Motor neuron (in vitro differentiated cells): ENCODE measurements around the gene TMPRSS9. TPM values are rescaled to one million over a fixed set of nuclear protein-coding genes. Genes with fewer than 3 reads are reported as not detected.

Experiments used
- ATAC-seq, 8 experiments: fragments of 200-7000 bp; cut with Tn5 transposase; replicated peaks in 6 of 8; 2 replicates each; pipeline ENCODE4 v1.8.0; 2021; ENCODE audit warnings: mild to moderate bottlenecking in 8 of 8, moderate library complexity in 8 of 8
- H3K27ac ChIP-seq, 2 donors: fragments of 250-450 bp; sonication (Bioruptor Pico); 2 replicates each; pipeline ENCODE4 v1.9.0; 2021; ENCODE audit warnings: antibody characterized with exemption in 2 of 2, mild to moderate bottlenecking in 2 of 2, moderate library complexity in 1 of 2
- H3K4me1 ChIP-seq, 2 donors: fragments of 250-450 bp; sonication (Bioruptor Pico); replicated peaks in 1 of 2; 2 replicates each; pipeline ENCODE4 v1.6.1; 2021; ENCODE audit warnings: antibody characterized with exemption in 2 of 2, mild to moderate bottlenecking in 2 of 2, moderate library complexity in 1 of 2
- H3K4me3 ChIP-seq, 5 donors: fragments of 250-450 bp; sonication (Bioruptor Pico); 2 replicates each; pipeline ENCODE4 v1.9.0; 2021; ENCODE audit warnings: antibody characterized with exemption in 5 of 5, mild to moderate bottlenecking in 5 of 5, moderate library complexity in 4 of 5
- WGBS, 10 experiments: fragments of 450-650 bp; shearing (Covaris generic); methylation state at CpG; one replicate each; pipeline ENCODE4 v1.0.0; 2022; 5-methylcytosine and 5-hydroxymethylcytosine counted together
- in situ Hi-C, 9 experiments: fragments of 400-800 bp; cut with MboI; loops; one replicate each; pipeline ENCODE4 v1.15.0; 2021; ENCODE audit warnings: low sequenced_read_pairs in 9 of 9, low pct_unique_long_range_greater_than_20kb in 2 of 9; ENCODE audit not compliant: unreplicated experiment in 9 of 9
- total RNA-seq, 8 experiments: library from RNA; unstranded; fragments of 300-600 nt; gene quantifications; 2 replicates each; pipeline versions ENCODE4 v1.2.3 to v1.2.4, GENCODE V29; 2022

Gene TMPRSS9
- total RNA-seq, 8 experiments from 2014 or later: 0.33 to 4.1 (median 0.56) TPM; not detected in 1

DNA sequence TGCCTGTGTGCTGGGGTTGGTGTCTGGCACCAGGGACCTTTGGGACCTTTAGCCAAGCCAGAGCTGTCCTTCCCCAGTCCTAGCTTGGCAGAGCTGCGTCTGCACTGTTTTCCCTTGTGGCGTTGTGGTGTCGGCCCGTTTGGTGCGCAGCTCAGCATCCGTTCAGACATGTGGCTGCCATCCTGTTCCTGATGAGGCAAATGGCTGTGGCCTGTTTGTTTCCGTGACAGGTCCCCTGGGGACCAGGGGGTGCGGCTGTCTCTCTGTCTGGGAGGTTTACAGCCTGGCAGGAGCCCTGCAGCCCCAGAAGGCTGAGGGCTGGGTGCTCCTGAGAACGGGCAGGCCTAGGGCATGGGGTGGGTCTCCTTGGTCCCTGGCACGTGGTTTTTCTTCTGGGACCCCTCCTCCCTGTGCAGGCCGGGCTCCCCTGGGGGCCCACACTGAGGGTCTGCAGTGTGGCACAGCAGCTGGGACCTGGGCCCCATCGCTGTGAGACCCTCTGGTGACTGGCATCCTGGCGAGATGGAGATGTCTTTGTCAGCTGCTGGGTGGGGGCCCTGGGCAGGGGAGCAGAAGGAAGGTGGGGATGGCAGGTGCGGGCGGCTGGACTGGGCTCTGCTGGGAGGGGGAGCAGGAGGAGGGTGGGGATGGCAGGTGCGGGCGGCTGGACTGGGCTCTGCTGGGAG lies 27.6 kb upstream of the TMPRSS9 start:
- Histone ChIP-seq H3K4me3 (no peak overlapping the region), H3K4me1 (peaks cover 39 to 44% of the 10 kb centered on the region in 2 donors), H3K27ac (peak overlapping the region in 1 of 2 donors; percentile 47)
- in situ Hi-C loops: no loop called here
- ATAC-seq: no peak
- 39 to 85% (median 80%) methylated on average over 1 to 5 of the region's 17 CpGs; no CpG with 5 or more reads in 7 of the 10 experiments for WGBS, 10 experiments

DNA sequence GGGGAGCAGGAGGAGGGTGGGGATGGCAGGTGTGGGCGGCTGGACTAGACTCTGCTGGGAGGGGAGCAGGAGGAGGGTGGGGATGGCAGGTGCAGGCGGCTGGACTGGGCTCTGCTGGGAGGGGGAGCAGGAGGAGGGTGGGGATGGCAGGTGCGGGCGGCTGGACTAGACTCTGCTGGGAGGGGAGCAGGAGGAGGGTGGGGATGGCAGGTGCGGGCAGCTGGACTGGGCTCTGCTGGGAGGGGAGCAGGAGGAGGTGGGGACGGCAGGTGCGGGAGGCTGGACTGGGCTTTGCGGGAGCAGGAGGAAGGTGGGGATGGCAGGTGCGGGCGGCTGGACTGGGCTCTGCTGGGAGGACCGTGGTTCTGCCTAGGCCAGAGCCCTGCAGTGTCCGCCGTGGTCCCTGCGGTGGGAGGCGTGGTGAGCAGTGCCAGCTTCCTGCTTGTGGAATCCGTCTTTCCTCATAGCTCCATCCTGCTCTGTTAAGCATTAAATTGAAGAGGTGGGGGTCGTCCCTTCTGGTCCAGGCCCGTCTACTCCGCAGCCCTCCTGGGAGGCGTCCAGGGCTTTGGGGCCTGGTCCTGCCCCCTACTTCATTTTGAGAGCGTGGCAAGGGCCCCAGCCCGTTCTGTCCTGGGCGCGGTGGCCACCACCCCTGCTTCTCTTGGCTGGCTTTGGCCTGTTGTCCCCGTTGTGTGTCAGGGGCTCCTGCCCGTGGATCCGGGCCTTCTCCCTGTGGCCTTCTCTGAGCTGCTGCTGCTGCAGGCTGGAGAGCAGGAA lies 26.8 kb upstream of the TMPRSS9 start:
- H3K4me1 ChIP-seq: peaks cover 46 to 48% of the 10 kb centered on the region in 2 donors
- WGBS, 10 experiments: 80 to 100% (median 93%) methylated on average over 1 to 3 of the region's 27 CpGs; no CpG with 5 or more reads in 6 of the 10 experiments
- H3K4me3 ChIP-seq: no peak overlapping the region
- H3K27ac ChIP-seq: no peak overlapping the region
- in situ Hi-C loops: no loop called here
- ATAC-seq: no peak

DNA sequence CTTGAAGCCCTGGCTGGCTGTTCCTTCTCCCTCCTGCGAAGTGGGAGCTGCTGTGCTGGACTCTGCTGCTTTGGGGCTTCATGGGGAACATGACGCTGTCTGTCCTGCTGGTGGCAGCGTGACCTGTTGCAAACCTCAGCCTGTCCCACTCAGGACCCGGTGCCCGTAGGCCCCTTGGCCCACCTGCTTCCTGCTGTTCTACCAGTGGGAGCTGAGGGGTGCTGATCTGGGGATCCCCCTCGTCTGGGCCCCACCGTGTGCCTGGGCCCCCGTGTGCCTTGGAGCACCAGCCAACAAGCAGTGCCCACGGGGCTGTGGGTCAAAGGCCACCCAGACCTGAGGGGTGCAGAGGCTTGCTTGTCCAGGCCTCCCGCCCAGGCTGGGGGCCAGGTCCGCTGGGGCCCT lies 26.3 kb upstream of the TMPRSS9 start:
- H3K4me1 ChIP-seq: peaks cover 48% of the 10 kb centered on the region in 2 donors
- no peak for ATAC-seq
- no peak overlapping the region for H3K4me3 ChIP-seq

DNA sequence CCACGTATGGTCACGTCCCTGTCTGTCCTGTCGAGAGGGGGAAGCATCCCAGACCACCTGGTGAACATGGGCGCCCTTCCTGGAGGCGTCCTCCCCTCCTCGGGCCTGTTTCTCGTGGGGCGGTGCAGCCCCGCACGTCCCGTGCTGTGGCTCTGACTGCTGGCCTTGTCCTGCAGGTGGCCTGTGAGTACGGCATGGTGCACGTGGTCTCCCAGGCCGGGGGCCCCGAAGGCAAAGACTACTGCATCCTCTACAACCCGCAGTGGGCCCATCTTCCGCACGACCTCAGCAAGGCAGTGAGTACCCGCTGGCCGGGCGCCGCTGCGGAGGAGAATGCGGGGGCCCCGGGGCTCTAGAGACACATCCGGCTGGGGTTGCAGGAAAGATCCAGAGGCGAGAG lies 25.6 kb upstream of the TMPRSS9 start:
- Histone ChIP-seq H3K27ac (no peak overlapping the region), H3K4me1 (peaks cover 45 to 48% of the 10 kb centered on the region in 2 donors), H3K4me3 (no peak overlapping the region)
- in situ Hi-C loops: no loop called here
- no peak for ATAC-seq
- WGBS, 10 experiments: 80 to 100% (median 95%) methylated on average over 1 to 5 of the region's 27 CpGs; no CpG with 5 or more reads in 5 of the 10 experiments

More for the DNA sequence above, 26.3 kb upstream of the TMPRSS9 start:
- H3K27ac ChIP-seq: no peak overlapping the region
- WGBS, 10 experiments: 70 to 80% methylated on average over 1 to 2 of the region's 11 CpGs; no CpG with 5 or more reads in 8 of the 10 experiments
- in situ Hi-C loops: no loop called here

DNA sequence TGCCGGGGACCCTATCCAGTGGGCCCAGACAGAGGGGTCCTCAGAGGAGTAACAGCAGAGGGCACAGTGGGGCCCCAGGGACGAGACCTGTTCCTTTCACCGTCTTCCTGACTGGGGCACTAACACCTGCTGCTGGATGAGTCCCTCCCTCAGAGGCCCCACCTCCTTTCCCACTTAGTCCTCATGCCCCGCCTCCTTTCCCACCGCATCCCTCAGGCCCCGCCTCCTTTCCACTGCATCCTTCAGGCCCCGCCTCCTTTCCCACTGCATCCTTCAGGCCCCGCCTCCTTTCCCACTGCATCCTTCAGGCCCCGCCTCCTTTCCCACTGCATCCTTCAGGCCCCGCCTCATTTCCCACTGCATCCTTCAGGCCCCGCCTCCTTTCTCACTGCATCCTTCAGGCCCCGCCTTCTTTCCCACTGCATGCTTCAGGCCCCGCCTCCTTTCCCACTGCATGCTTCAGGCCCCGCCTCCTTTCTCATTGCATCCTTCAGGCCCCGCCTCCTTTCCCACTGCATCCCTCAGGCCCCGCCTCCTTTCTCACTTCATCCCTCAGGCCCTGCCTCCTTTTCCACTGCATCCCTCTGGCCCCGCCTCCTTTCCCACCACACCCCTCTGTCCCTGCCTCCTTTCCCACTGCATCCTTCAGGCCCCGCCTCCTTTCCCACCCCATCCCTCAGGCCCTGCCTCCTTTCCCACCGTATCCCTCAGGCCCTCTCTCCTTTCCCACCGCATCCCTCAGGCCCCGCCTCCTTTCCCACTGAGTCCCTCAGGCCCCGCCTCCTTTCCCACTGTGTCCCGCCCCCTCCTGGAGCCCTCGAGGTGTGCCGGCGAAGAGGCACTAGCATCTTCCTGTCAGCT lies 24.8 kb upstream of the TMPRSS9 start:
- Histone ChIP-seq H3K4me1 (peaks cover 38 to 43% of the 10 kb centered on the region in 2 donors), H3K27ac (no peak overlapping the region), H3K4me3 (no peak overlapping the region)
- no peak for ATAC-seq
- in situ Hi-C loops: no loop called here
- WGBS, 10 experiments: 100% methylated on average over 1 to 3 of the region's 26 CpGs; no CpG with 5 or more reads in 7 of the 10 experiments

DNA sequence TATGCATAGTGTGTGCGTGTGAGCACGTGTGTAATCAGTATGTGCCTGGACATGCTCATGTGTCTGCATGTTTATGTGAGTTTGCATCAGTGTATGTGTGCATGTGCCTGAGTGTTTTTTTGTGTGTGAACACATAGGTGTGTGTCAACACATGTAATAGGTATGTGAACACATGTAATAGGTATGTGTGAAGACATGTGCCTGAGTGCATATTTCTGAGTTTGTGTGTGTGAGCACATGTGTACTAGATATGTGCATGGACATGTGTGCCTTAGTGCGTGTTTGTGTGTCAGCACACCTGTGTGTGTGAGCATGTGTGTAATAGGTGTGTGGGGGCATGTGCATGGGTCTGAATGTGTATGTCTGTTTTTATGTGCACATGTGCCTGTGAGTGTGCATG lies 24.2 kb upstream of the TMPRSS9 start:
- no peak for ATAC-seq
- Histone ChIP-seq H3K4me1 (peaks cover 31 to 36% of the 10 kb centered on the region in 2 donors), H3K4me3 (no peak overlapping the region), H3K27ac (no peak overlapping the region)
- in situ Hi-C loops: no loop called here
- WGBS, 10 experiments: 80 to 86% (median 86%) methylated on average over 1 of the region's 3 CpGs; no CpG with 5 or more reads in 7 of the 10 experiments

DNA sequence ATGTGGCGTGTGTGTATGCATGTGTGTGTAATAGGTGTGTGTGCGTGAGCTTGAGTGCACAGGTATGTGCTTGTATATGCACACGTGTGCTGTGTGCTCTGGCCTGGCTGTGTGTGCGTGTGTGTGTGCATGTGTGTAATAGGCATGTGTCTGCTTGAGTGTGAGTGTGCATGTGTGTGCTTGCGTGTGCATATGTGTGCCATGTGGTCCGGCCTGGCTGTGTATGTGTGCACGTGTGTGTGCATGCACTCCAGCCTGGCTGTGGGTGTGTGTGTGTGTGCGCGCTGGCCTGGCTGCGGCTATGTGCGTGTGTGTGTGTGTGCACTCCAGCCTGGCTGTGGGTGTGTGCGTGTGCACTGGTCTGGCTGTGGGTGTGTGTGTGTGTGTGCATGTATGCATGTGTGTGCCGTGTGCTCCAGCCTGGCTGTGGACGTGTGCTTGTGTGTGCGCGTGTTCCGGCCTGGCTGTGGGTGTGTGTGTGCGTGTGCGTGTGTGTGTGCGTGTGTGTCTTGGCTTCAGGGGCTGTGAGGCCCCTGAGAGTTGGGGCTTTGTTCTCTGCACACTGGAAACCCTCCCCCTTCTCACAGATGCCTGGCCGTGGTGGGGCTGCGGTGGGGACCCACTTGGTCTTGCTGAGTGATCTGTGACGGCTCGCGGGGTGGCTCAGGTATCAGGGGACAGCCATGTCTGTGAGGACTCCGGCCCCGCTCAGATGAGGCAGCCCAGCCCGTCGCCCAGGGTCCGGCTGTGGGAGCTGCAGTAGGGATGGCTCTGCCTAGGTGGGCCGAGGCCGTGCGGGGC lies 23.3 kb upstream of the TMPRSS9 start:
- peak overlapping the region; percentile 71 to 91 for H3K27ac ChIP-seq

DNA sequence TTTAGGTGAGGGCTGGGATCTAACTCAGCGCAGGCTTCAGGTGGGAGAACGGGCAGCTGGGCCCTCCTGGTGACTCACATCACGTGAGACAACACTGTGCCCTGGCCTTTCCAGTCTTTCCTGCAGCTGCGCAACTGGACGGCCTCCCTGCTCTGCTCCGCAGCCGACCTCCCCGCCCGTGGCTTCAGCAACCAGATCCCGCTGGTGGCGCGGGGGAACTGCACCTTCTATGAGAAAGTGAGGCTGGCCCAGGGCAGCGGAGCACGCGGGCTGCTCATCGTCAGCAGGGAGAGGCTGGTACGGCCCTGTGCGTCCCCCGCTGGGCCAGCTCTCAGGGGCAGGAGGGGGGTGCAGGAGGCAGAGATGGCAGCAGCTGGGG lies 22.7 kb upstream of the TMPRSS9 start:
- peak in 7 of 8 experiments; percentile 78 to 91 (median 90) for ATAC-seq
- Histone ChIP-seq H3K4me3 (no peak overlapping the region), H3K4me1 (peaks cover 21 to 24% of the 10 kb centered on the region in 2 donors), H3K27ac (peak overlapping the region; percentile 71 to 91)
- in situ Hi-C loops: no loop called here
- 100% methylated on average over 4 of the region's 19 CpGs; no CpG with 5 or more reads in 9 of the 10 experiments for WGBS, 10 experiments

More for the DNA sequence above, 23.3 kb upstream of the TMPRSS9 start:
- WGBS, 10 experiments: 84 to 100% (median 89%) methylated on average over 2 to 14 of the region's 33 CpGs; no CpG with 5 or more reads in 4 of the 10 experiments
- in situ Hi-C loops: no loop called here
- Histone ChIP-seq H3K4me3 (no peak overlapping the region), H3K4me1 (peaks cover 27% of the 10 kb centered on the region in 2 donors)
- no peak for ATAC-seq

DNA sequence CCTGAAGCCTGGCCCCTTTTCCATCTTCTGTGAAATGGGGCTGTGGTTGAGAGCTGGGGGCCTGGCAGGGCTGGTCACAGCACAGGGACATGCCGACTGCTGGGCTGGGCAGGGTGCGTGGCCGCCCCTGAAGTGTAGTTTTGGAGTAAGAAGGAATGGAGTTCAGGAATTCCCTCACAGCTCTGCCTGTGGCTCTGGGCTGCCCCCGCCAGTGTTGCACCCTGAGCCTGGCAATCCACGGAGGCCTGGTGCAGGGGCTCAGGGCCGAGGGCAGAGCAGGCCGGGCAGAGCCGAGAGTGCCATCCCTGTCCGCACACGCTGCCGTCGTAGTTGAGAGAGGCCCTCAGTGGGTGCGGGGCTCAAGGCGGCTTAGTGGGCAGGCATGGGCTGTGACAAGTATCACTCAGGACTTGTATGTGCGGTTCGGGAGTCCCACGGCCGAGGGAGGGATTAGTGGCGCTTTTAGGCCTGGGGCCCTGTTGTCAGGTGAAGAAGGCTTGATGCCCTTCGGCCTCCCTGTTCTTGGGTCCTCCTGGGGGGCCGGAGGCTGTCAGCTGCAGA lies 21.9 kb upstream of the TMPRSS9 start:
- ATAC-seq: no peak
- no peak overlapping the region for H3K4me3 ChIP-seq
- peaks cover 18 to 20% of the 10 kb centered on the region in 2 donors for H3K4me1 ChIP-seq
- 90 to 100% (median 97%) methylated on average over 1 to 7 of the region's 21 CpGs; no CpG with 5 or more reads in 7 of the 10 experiments for WGBS, 10 experiments
- H3K27ac ChIP-seq: peak overlapping the region; percentile 71 to 91
- in situ Hi-C loops: no loop called here

DNA sequence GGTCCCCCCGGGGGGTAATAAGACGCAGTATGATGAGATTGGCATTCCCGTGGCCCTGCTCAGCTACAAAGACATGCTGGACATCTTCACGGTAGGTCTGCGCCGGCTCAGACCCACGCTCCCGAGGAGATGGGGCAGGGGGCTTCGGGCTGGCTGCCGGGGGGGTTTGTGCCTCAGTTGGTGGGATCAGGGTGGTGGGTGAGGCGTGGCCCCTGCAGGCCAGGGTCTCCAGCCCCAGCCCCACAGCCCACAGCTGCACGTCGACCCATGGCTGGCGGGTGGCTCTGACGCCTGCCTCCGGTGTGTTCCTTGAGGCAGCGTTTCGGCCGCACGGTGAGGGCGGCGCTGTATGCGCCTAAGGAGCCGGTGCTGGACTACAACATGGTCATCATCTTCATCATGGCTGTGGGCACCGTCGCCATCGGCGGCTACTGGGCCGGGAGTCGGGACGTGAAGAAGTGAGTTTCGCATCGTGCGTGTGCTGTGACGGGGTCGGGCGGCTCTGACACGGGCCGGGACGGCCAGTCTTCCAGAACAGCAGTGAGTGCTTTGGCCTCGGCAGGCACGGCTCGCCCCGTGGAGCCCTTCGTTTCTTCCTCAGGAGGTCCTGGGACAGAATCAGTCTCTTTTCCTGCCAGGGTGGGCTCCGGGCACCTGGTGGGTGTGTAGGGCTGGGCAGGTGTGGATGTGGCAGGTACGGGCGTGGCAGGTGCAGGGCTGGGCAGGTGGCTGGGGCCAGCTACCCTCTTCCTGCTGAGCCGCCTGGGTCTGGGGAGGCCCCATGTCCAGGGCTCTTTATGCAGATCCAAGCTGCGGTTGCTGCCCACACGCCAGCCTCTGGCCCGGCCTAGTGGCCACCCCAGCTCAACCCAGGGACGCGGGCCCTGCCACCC lies 21.1 kb upstream of the TMPRSS9 start:
- in situ Hi-C loops: no loop called here
- no peak for ATAC-seq
- Histone ChIP-seq H3K4me1 (peaks cover 14 to 20% of the 10 kb centered on the region in 2 donors), H3K27ac (no peak overlapping the region), H3K4me3 (no peak overlapping the region)
- 96 to 100% (median 96%) methylated on average over 3 to 10 of the region's 54 CpGs; no CpG with 5 or more reads in 7 of the 10 experiments for WGBS, 10 experiments

DNA sequence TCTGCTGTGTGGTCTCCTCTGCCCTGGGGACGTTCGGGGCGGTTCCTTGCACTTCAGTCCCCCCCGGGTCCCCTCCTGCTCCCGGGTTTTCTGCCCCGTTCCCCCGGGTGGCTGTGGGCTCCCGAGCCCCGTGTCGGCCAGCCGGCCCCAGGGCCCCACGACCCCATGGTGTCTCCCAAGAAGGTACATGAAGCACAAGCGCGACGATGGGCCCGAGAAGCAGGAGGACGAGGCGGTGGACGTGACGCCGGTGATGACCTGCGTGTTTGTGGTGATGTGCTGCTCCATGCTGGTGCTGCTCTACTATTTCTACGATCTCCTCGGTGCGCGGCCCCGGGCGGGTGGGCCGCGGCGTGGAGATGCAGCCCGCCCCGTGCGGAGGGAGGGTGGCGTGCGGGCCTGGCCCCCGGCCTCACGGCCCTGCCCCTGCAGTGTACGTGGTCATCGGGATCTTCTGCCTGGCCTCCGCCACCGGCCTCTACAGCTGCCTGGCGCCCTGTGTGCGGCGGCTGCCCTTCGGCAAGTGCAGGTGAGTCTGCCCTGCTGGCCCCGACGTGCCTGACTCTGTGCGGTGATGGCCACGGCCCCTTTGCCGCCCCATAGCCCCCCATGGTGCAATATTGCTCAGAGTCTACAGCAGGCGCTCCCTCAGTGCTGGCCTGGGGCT lies 20.3 kb upstream of the TMPRSS9 start:
- no CpG with 5 or more reads among the region's 52 CpGs for WGBS, 10 experiments
- peaks cover 14 to 20% of the 10 kb centered on the region in 2 donors for H3K4me1 ChIP-seq
- H3K4me3 ChIP-seq: no peak overlapping the region
- in situ Hi-C loops: no loop called here
- ATAC-seq: no peak
- no peak overlapping the region for H3K27ac ChIP-seq
